ENCODE results near the gene GAP43.

DNA sequence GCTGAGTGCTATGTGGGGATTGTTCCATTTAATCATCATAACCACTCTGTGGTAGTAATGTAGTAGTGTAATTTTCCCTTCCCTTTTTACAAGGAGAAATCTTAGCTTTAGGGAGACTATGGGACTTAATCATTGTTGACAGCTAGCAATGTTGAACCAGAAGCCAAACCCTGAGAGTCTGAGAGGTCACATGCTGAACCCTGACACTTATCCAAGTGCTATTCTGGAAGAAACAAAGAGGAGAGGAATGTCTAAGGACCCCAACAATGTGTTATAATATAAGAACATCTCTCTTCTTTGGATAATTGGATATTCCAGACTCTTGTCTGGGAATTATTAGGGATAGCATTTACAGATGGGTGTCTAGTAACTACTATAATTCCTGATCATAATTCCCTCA lies 58.4 kb downstream of the GAP43 start:
- TF ChIP-seq CTCF (IDR thresholded peaks at IDR 0.05) (no peak), POLR2A (IDR thresholded peaks at IDR 0.05) (no peak)
